GM21529 (cell line): ENCODE data around the gene COL4A1.

Experiments
- ATAC-seq: cut with Tn5 transposase; IDR thresholded peaks from one replicate; pipeline ENCODE4 v1.9.1; 2021; ENCODE audit not compliant: unreplicated experiment

Gene COL4A1

DNA sequence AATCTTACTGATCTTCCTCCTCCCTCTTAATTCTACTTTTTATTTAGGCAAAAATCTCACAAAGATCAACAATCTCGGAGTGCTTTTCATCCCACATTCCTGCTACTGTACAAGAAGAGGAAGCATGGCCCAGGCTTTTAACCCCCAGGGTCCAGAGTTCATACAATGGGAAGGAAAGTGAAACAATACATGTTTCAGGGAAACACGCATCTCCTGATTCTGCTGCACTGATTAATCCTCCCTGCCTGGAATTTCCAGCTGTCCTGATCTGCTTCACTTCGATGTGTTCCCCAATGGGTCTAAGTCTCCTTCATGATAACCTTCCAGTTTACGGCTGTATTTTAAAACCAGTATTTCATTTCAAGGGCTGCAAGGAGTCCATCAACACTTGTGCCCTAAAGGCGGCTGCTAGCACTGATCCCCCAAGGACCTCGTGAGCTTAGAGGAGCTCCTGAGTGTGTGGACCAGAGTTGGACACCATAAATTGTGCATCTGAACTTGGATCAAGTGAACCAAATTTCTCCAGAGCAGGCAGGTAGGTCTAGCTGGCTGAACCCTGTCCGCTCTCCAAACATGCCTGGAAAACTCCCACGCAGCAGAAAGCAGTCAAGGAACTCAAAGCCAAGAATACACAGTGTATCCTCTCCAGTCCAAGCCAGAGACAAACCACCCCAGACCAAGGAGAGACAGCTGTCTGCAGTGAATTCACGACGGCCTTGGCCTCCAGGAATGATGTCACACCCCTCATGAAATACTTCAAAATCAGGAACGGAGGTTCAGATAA lies 44.3 kb downstream of the COL4A1 start:
- no peak for ATAC-seq

GRCh38 chr13:110262082-110262436 lies 44.9 kb downstream of the COL4A1 start:
- no peak for ATAC-seq

DNA sequence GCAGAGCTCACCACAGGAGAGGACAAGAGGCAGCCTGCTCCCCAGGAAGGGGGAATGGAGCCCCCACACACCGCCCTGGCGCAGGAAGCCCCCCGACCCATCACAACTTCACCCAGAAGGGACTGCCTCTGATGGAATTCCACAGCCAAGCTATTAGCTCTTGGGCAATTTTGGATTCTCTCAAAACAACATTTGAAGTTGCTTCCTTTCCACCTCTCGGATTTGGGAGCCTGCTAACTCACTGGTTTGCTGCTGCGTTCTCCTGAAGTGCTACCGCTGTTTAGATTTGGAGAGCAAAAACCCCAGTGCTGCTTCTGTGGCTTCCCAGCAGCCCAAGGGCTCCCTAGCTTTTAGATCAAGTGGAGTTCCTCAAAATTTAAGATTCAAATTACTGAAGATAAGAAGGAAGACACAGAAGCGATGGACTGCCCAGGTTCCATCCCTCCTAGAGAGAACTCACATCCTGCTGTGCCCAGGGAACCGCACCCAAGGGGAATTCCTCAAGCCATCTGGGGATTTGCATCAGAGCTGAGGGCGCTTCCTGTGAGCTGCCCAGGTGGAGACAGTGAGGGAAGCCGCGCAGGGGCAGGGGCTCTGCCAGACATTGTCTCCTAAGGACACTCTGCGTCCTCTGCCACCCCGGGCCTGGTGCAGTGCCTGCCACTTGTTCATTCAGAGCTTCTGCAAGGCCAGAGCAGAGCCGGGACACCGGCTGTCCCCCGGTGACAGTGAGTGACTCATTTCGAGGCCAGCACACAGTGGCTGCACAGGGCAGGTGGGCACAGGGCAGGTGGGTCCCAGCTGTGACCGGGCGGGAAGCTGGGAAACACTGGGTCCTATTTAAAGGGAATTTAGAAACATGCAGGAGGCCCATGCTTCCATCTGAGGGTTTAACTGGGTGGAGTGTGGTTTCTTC lies 45.5 kb downstream of the COL4A1 start:
- ATAC-seq = peak; percentile 45

- no peak for ATAC-seq
Observed at GRCh38 chr13:110259651-110260050, 47.3 kb downstream of the COL4A1 start.

- no peak for ATAC-seq
Observed at GRCh38 chr13:110258876-110259631, 47.9 kb downstream of the COL4A1 start.

GRCh38 chr13:110257408-110257807 lies 49.5 kb downstream of the COL4A1 start:
- no peak for ATAC-seq

DNA sequence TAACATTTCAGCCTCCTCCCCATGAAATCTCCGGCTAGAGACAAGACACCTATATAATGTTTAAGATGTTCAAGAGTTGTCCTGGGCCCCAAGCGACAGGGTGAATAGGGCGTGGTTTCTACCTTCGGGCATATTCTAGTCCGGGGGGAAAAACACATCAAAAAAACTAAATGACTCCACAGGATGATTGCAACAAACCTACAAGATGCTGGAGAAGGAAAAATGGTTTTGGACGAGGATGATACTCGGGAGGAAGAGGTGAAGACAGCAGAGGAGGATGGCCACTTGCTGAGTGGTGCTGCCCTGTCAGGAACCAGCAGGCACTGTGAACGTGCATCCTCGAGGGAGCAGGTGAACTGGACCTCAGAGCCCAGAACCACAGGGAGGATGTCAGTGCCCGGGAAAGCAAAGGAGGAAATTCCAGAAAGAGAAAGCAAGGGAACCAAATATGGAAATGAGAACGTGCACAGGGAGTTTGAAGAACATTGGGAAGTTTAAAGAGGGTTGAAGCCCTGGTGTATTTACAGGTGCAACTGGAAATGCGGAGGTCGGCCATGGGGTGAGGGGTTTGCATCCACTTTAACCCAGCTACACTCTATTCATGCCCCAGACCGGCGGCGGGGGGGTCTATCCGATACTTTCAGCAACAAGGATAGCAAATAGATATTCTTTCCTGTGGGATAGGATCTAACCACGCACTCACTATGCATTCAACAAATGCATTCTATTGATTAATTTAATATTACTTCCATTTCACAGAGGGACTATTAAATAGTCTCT lies 50.6 kb downstream of the COL4A1 start:
- no peak for ATAC-seq

- no peak for ATAC-seq
Observed at GRCh38 chr13:110254751-110255553, 52.0 kb downstream of the COL4A1 start.

DNA sequence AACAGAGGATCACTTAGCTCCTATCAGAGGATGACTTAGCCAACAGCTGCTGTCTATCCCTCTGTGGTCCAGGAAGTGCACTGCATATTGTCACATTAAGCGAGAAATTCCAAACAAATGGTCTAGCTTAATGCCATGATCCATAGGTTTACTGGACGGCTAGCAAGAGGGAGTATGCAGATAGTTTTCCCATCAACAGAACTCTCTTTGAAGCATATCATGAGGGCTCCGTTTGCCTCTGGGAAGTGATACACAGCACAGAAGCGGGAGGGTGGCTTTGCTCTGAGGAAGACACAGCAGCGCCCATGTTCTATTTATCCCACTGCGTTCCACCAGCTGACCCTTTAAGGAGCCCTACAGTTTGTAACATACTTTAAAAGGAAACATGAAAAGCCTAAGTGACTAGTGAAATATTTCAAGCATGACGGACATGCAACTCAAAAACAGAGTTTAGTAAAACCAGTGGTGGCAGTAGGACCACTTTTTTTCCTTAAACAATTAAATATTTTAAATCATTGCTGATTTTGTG lies 52.7 kb downstream of the COL4A1 start:
- no peak for ATAC-seq

DNA sequence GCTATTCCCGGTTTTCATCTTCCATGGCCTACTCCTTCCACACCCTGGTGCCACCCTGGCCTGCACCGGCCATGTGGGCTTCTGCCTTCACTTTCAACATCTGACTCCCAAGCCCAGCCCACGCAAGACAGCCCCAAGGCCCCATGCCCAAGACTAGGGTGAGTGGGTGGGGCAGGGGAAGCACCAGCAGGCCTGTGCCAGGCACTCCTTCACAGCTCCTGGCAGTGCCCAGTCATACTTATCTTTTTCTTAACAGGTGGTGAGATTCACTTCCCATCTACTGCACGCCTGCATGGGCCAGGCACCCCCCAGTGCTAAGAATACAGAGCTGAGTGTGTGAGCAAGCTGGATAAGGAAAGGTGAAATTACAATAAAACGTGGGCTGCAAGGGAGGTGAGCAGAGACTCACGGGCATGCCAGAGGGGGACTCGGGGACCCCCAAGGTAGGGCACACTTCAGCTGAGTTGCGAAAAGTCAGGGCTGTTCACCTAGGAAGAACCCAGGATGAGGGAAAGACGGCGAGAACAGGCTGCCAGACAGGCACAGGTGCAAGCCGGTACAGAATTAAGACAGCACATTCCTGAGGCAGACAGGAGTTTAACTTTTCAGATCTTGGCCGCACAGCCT lies 55.7 kb downstream of the COL4A1 start:
- ATAC-seq = no peak

DNA sequence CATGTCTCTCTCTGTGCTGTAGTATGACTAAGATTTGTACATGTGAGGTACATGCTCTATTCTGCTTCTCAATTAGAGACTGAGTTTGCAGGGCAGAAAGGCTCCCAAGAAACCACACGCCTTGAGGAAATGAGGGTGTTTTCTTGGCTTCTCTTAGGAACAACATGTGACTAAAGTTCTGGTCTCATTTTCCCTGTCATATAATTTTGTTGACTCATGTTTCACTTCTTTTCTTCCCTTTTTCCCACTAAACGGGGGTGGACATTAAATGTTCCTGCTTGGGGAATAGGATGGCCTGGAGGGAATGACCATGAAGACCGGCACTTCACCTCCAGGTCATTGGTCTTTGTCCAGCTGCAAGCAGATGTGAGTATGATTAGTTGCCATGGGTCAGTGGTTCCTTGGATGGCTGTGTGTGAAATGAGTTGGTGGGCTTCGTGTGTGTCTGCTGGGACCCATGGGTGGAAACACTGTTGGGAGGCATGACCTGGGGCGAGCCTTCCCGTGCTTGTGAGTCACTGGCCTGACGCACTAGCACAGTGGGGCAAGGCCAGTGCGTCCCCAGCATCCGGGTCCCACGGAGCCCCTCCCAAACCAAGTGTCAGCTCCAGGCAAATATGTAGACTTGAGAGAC lies 56.6 kb downstream of the COL4A1 start:
- ATAC-seq = no peak

GRCh38 chr13:110249326-110249725 lies 57.6 kb downstream of the COL4A1 start:
- no peak for ATAC-seq

DNA sequence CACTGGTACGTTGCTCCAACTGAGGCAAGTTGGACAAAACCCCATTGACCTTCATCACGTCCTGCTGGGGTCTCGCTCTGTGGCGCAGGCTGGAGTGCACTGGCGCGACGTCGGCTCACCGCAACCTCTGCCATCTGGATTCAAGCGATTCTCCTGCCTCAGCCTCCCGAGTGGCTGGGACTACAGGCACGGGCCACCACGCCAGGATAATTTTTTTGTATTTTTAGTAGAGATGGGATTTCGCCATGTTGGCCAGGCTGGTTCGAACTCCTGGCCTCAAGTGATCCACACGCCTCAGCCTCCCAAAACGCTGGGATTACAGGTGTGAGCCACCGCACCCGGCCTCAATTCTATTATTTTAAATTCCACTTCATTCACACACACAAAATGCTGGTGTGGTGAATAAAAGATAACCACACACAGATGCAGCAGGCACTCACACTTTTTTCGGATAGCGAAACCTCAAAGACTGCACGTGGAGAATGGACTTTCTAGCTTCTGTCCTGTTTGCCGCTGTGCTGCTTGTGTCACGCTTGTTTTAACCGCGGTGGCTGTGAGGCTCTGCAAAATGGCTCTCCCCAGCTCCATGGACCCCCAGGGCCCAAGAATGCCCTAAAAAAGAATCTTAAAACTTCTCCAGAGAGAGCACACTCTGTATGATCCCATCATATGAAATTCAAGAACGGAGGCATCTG lies 58.4 kb downstream of the COL4A1 start:
- ATAC-seq = no peak

DNA sequence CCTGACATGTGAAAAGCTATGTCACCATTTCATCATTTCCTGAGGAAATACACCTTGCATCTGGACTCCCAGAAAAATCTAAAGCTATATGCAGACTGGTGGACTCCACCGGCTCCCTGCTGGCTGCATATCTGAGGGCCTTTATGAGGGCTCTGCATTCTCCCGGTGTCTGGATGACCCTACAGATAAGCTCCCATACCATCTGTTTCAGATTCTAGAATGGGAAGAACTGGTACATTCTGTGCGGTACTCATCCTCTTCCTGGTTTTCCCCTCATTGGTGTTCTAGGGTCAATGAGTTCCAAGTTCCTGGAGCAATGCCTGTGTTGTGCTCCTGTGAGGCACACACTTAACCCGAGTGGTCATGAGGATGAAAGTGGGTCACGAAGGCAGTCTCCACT lies 60.4 kb downstream of the COL4A1 start:
- ATAC-seq = no peak

GRCh38 chr13:110245416-110245899 lies 61.5 kb downstream of the COL4A1 start:
- ATAC-seq = no peak

- no peak for ATAC-seq
Observed at GRCh38 chr13:110244976-110245375, 62.0 kb downstream of the COL4A1 start.

DNA sequence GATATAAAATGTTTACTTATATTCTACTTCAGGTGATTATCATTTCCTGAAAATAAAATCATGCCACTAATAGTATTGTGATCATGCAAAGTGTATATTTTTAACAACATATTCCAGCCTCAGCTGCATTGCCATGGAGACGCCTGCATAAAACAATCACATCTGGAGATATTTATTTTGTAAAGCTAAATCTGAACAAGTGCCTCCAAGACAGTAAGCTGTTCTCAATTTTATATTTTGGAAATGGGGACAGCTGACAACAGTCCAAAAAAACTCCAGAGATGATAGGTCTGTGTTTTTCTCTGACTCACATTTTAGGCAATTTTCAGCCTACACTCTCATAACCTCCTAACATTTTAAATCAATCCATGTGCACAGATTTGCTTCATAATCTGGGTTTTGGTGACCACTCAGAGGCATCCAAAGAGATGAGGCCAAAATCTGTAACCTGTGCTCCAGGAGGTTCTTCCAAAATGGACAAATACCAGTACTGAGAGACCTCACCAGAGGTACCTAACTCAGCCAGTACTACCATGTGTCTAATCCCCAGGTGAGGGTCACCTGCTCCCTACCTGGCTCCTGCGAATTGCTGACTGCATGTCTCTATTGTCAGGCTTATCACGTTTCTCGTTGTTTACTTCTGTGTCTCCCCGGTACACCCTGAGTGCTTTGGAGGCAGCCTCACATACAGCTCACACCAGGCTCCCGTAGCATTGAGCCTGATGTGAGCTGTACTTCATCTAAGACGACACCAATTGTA lies 62.7 kb downstream of the COL4A1 start:
- no peak for ATAC-seq
